ENCODE results near the gene RBMXL2. TPM values are rescaled to one million over a fixed set of nuclear protein-coding genes. Genes with fewer than 3 reads are reported as not detected.

Gene RBMXL2
- total RNA-seq, 2 donors from 2014 or later = not detected

- Histone ChIP-seq H3K27ac (no peak overlapping the region), H3K4me3 (no peak overlapping the region), H3K9me3 (no peaks in the 10 kb centered on the region), H3K36me3 (no peaks in the 10 kb centered on the region), H3K27me3 (no peaks in the 10 kb centered on the region), H3K4me1 (peaks cover 0 to 7% of the 10 kb centered on the region in 2 donors)
- DNase-seq (ENCODE audit: low spot score) = no peak
- TF ChIP-seq CTCF (IDR thresholded peaks at IDR 0.05) = no peak
Observed at GRCh38 chr11:7060868-7061267, 27.9 kb upstream of the RBMXL2 start.

GRCh38 chr11:7062534-7062933, 26.3 kb upstream of the RBMXL2 start:
- Histone ChIP-seq H3K4me3 (no peak overlapping the region), H3K27me3 (no peaks in the 10 kb centered on the region), H3K4me1 (peaks cover 0 to 6% of the 10 kb centered on the region in 2 donors), H3K27ac (no peak overlapping the region), H3K36me3 (no peaks in the 10 kb centered on the region), H3K9me3 (no peaks in the 10 kb centered on the region)
- TF ChIP-seq CTCF (IDR thresholded peaks at IDR 0.05) = no peak
- DNase-seq (ENCODE audit: low spot score) = no peak

- Histone ChIP-seq H3K4me1 (no peaks in the 10 kb centered on the region), H3K36me3 (no peaks in the 10 kb centered on the region), H3K27ac (no peak overlapping the region), H3K4me3 (no peak overlapping the region), H3K27me3 (no peaks in the 10 kb centered on the region), H3K9me3 (no peaks in the 10 kb centered on the region)
- DNase-seq (ENCODE audit: low spot score) = no peak
- no peak for TF ChIP-seq CTCF (IDR thresholded peaks at IDR 0.05)
Observed at GRCh38 chr11:7072401-7073028, 16.3 kb upstream of the RBMXL2 start.

- Histone ChIP-seq H3K36me3 (no peaks in the 10 kb centered on the region), H3K9me3 (peaks cover 0 to 15% of the 10 kb centered on the region in 2 donors), H3K4me3 (no peak overlapping the region), H3K27me3 (no peaks in the 10 kb centered on the region), H3K4me1 (no peaks in the 10 kb centered on the region), H3K27ac (no peak overlapping the region)
- no peak for DNase-seq (ENCODE audit: low spot score)
- TF ChIP-seq CTCF (IDR thresholded peaks at IDR 0.05) = no peak
Observed at GRCh38 chr11:7077101-7077500, 11.7 kb upstream of the RBMXL2 start.

GRCh38 chr11:7079545-7080135, 9.2 kb upstream of the RBMXL2 start:
- Histone ChIP-seq H3K4me3 (no peak overlapping the region), H3K27me3 (no peaks in the 10 kb centered on the region), H3K9me3 (peaks cover 0 to 15% of the 10 kb centered on the region in 2 donors), H3K27ac (no peak overlapping the region), H3K36me3 (no peaks in the 10 kb centered on the region), H3K4me1 (no peaks in the 10 kb centered on the region)
- no peak for DNase-seq (ENCODE audit: low spot score)
- no peak for TF ChIP-seq CTCF (IDR thresholded peaks at IDR 0.05)

GRCh38 chr11:7080900-7081299, 7.9 kb upstream of the RBMXL2 start:
- Histone ChIP-seq H3K4me3 (no peak overlapping the region), H3K4me1 (no peaks in the 10 kb centered on the region), H3K27me3 (no peaks in the 10 kb centered on the region), H3K36me3 (no peaks in the 10 kb centered on the region), H3K27ac (no peak overlapping the region), H3K9me3 (peaks cover 0 to 15% of the 10 kb centered on the region in 2 donors)
- TF ChIP-seq CTCF (IDR thresholded peaks at IDR 0.05) = no peak
- DNase-seq (ENCODE audit: low spot score) = no peak

Data from right atrium auricular region (tissue), 2 donors.